Stimulated activated CD8-positive, alpha-beta memory T cell treated with anti-CD3 and anti-CD28 coated beads, Interleukin-2, amount 100 ng/mL, for 48 hours (primary cell): Measurements from ENCODE around the gene ZNF19.

Experiments used
- DNase-seq, 2 donors: peaks; one replicate each; pipeline ENCODE4 v3.0.0-alpha.2; 2020; ENCODE audit warnings: low read depth in 2 of 2

ZNF19 gene

GRCh38 chr16:71441348-71442050 lies 47.6 kb downstream of the ZNF19 start:
- peak; percentile 11 to 27 for DNase-seq

GRCh38 chr16:71440669-71441347 lies 48.3 kb downstream of the ZNF19 start:
- no peak for DNase-seq

DNA sequence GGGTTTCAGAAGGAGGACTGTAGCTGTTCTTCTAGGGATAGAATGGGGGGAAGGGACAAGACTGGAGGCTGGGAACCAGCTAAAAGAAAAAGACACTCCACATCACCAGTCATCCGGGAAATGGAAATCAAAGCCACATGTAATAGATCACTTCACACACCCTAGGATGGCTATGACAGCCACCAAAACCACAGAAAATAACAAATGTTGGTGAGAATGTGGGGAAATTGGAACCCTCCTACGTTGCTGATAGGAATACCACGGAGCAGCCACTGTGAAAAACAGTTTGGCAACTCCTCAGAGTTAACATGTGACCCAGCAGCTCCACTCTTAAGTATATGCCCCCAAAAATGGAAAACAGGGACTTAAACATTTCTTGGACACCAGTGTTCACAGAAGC lies 49.6 kb downstream of the ZNF19 start:
- DNase-seq, result no peak

DNA sequence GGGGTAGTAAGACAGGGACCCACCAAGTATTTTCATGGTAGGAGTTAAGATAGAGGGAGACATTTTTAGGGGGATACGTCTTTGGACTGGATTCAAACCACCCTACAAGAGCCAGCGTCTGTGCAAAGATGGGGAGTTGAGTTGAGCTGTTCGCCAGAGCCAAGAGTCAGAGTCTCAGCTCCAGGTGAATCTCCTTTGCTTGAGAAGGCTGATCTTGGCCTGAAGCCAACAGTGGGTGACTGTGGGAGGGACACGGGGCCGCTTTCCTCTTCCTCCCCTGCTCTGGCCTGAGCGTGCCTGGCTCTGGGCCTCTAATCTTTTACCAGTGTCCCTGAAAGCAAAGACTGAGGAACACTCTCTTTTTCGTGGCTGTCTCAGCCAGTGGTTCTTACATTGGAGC lies 52.7 kb downstream of the ZNF19 start:
- DNase-seq, result no peak

DNA sequence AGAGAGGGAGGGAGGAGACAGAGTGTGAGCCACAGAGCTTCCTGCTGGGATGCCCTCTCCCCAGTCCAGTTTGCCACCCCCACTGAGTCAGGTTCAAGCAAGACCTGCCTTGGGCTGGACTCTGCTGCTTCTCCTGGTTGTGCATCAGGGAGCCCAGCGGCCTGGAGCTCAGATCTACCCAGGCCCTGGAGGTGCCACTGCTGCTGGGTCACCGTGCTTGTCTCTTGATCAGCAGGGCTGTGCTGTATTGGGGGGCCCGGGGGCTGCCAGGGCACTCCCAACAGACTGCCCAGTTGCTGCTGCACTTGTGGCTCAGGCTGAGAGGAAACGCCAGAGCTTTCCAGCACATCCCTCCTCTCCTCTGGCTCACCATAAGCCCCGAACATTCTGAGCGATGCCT lies 56.2 kb downstream of the ZNF19 start:
- DNase-seq, result no peak

DNA sequence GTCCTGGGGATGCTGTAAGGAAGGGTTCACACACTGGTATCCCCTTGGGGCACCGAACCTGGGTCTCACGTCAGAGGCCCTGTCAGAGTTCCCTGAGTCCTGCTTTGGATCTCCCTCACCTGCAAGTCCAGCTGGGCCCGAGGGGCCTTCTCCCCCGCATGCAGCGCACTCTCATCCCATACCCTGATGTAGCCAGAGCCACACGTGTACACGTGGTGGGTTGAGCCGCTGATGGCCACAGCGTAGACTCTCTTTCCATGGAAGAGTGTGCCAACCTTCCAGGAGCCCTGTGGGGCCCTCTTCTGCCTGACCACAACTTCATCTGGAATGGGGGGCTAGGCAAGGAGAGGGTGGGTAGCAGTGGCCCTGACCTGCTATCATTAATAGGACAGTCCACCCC lies 57.1 kb downstream of the ZNF19 start:
- no peak for DNase-seq

- no peak for DNase-seq
These were observed 57.9 kb downstream of the ZNF19 start for GRCh38 chr16:71431176-71431575.

DNA sequence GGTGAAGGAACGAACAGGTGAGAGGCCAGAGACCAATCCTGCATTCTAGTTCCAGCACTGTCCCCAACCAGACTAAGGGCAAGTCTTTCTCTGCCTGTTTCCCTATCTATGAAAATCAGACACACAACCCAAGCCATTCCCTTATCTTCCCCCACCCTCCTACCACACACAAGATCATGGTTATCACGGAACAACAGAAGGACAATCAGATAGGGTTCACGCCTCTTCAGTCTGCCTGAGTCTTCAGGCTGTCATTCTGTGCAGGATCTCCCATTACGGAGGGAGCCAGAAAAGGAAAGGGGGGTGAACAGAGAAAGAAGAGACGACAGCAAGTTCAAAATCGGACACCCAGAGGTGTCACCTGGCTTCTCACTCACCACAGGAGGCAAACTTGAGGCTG lies 58.4 kb downstream of the ZNF19 start:
- no peak for DNase-seq

GRCh38 chr16:71429581-71429980 lies 59.5 kb downstream of the ZNF19 start:
- DNase-seq, result no peak

- DNase-seq, result no peak
These were observed 60.2 kb downstream of the ZNF19 start for GRCh38 chr16:71428883-71429282.

GRCh38 chr16:71428385-71428784 lies 60.7 kb downstream of the ZNF19 start:
- DNase-seq, result no peak

- DNase-seq, result no peak
These were observed 62.1 kb downstream of the ZNF19 start for GRCh38 chr16:71426880-71427615.

DNA sequence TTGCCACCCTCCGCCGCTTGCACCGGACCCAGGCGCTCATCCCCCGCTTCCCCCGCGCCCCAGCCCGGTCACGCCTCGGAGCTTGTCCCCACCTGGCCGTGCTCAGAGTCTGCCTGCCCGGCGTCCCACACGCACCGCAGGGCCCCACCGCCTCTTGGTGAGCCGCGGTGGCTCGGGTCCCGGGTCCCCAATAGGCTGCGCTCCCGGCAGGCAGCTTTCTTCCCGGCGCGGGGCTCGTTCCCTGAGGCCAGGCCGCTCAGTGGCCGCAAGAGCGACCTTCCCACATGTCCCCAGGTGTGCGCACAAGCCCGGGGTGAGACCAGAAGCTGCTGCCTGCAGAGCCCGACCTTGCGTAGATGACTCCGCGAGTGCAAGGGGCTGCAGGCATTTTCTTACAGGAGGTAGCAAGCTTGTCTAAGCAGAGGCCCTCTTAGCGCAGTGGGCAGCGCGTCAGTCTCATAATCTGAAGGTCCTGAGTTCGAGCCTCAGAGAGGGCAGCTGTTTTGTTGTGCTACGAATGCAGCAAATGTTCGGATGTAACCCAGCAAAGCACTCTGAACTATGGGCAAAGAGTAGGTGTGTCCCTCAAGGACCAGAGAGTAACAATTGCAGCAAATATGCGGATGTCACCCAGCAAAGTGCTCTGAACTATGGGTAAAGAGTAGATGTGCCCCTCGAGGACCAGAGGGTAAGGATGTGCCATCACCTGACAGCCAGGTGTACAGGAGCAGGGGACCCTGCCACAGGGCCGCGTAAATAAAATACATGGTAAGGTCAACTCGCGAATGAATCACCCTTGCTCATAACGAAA lies 62.9 kb downstream of the ZNF19 start:
- peak; percentile 17 to 29 for DNase-seq

GRCh38 chr16:71425746-71426068 lies 63.4 kb downstream of the ZNF19 start:
- no peak for DNase-seq

- DNase-seq, result no peak
These were observed 64.5 kb downstream of the ZNF19 start for GRCh38 chr16:71424626-71425025.

DNA sequence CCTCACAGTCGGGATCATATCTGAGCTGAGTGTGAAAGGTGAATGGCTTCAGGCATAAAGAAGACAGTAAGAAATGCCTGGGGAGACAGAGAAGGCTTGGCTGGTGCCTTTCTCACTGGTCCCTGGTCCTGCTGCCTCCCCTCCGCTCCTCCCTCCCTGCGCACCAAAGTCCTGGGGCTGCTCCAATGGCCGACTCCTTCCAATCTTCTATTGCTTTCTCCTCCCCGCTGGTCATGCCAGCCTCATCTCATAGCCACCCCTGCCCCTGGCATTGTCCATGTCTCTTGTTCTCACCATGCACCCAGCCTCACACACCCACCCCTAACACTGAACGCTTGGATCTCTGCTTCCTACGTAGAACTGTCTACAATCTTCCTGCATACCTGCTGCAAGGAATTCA lies 65.3 kb downstream of the ZNF19 start:
- no peak for DNase-seq
